HEK293 (cell line): ENCODE measurements around the gene DBF4B.

ENCODE experiments used
- CTCF ChIA-PET: fragments of 350-600 bp; formaldehyde crosslinking; extraction: SDS; loops from one replicate; lab custom pipeline; 2021; ENCODE audit warnings: antibody characterized with exemption; lab: Yijun Ruan, JAX
- POLR2A ChIA-PET: fragments of 300-600 bp; formaldehyde crosslinking; extraction: SDS; loops from one replicate; lab custom pipeline; 2020; ENCODE audit warnings: antibody characterized with exemption, inconsistent platforms; lab: Yijun Ruan, JAX
- H3K27ac ChIP-seq: fragments of 200-500 bp; sonication (Bioruptor generic); 2 replicates; pipeline ENCODE4 v1.5.1; 2014; ENCODE audit warnings: low read depth, low read length, control low read depth, inconsistent platforms; ENCODE audit errors: extremely low read depth
- H3K36me3 ChIP-seq, 2 experiments: fragments of 200-500 bp in 1 of 2; sonication (Bioruptor generic) in 1 of 2; 1 replicate in 1 of 2; 2 replicates in 1 of 2; pipeline ENCODE4 v1.5.1; 2014 to 2017; ENCODE audit warnings: inconsistent platforms in 2 of 2, low read length in 2 of 2; ENCODE audit not compliant: control insufficient read depth in 2 of 2, insufficient read depth in 1 of 2
- H3K4me1 ChIP-seq: fragments of 200-500 bp; sonication (Bioruptor generic); 2 replicates; pipeline ENCODE4 v1.5.1; 2014; ENCODE audit warnings: mild to moderate bottlenecking, low read length, inconsistent platforms; ENCODE audit not compliant: control insufficient read depth, insufficient read depth
- H3K4me3 ChIP-seq: 2 replicates; pipeline ENCODE4 v1.5.1; 2011; ENCODE audit warnings: low read depth, mild to moderate bottlenecking, control low read depth, low read length, moderate library complexity
- H3K9me3 ChIP-seq: fragments of 200-500 bp; sonication (Bioruptor generic); 2 replicates; pipeline ENCODE4 v1.5.1; 2014; ENCODE audit warnings: low read depth, low read length, inconsistent platforms; ENCODE audit not compliant: control insufficient read depth, insufficient read depth
- ATF2 ChIP-seq: fragments of 450-650 bp; formaldehyde crosslinking; IDR thresholded peaks from 2 replicates; pipeline ENCODE4 v1.5.1; 2016; ENCODE audit warnings: missing biosample characterization, missing genetic modification characterization, low read depth
- PRDM10 ChIP-seq: fragments of 450-650 bp; formaldehyde crosslinking; IDR thresholded peaks from 2 replicates; pipeline ENCODE4 v1.5.1; 2016; ENCODE audit warnings: missing biosample characterization, missing genetic modification characterization
- ZFP37 ChIP-seq: fragments of 450-650 bp; formaldehyde crosslinking; IDR thresholded peaks from 2 replicates; pipeline ENCODE4 v1.5.1; 2016; ENCODE audit warnings: missing biosample characterization, missing genetic modification characterization
- ZFP41 ChIP-seq: fragments of 450-650 bp; formaldehyde crosslinking; IDR thresholded peaks from 2 replicates; pipeline ENCODE4 v1.5.1; 2016; ENCODE audit warnings: missing biosample characterization, missing genetic modification characterization, borderline replicate concordance
- ZNF157 ChIP-seq: fragments of 450-650 bp; formaldehyde crosslinking; IDR thresholded peaks from 2 replicates; pipeline ENCODE4 v1.5.1; 2016; ENCODE audit warnings: missing biosample characterization, missing genetic modification characterization
- ZNF223 ChIP-seq: fragments of 450-650 bp; formaldehyde crosslinking; IDR thresholded peaks from 2 replicates; pipeline ENCODE4 v1.5.1; 2016; ENCODE audit warnings: missing biosample characterization, missing genetic modification characterization
- ZNF274 ChIP-seq, 2 experiments: fragments of 200-500 bp in 1 of 2; fragments of 450-650 bp in 1 of 2; sonication (Bioruptor generic) in 1 of 2; formaldehyde crosslinking in 1 of 2; IDR thresholded peaks; 2 replicates each; pipeline versions ENCODE4 v1.5.1 to v1.6.1; 2014 to 2016; ENCODE audit warnings: borderline replicate concordance in 1 of 2, inconsistent platforms in 1 of 2, low read length in 1 of 2, missing biosample characterization in 1 of 2, missing genetic modification characterization in 1 of 2
- ZNF350 ChIP-seq: fragments of 450-650 bp; formaldehyde crosslinking; IDR thresholded peaks from 2 replicates; pipeline ENCODE4 v1.5.0; 2017; ENCODE audit warnings: missing biosample characterization, mild to moderate bottlenecking, missing genetic modification characterization
- ZNF398 ChIP-seq: fragments of 450-650 bp; formaldehyde crosslinking; IDR thresholded peaks from 2 replicates; pipeline ENCODE4 v1.5.1; 2017; ENCODE audit warnings: missing biosample characterization, missing genetic modification characterization
- ZNF433 ChIP-seq: fragments of 450-650 bp; formaldehyde crosslinking; IDR thresholded peaks from 2 replicates; pipeline ENCODE4 v1.5.1; 2016; ENCODE audit warnings: missing biosample characterization, missing genetic modification characterization, low read depth
- TF ChIP-seq, protein P1 (sequence below): fragments of 450-650 bp; formaldehyde crosslinking; IDR thresholded peaks from 2 replicates; pipeline ENCODE4 v1.5.1; 2017; ENCODE audit warnings: missing biosample characterization, missing genetic modification characterization
- TF ChIP-seq, protein P2 (sequence below): fragments of 450-650 bp; formaldehyde crosslinking; conservative IDR thresholded peaks from 2 replicates; pipeline ENCODE4 v1.5.1; 2016; ENCODE audit warnings: low read depth, missing biosample characterization, missing genetic modification characterization
- TF ChIP-seq, protein P3 (sequence below): sonication (generic); formaldehyde crosslinking; IDR thresholded peaks from 2 replicates; pipeline ENCODE4 v1.8.1; 2022; ENCODE audit warnings: mild to moderate bottlenecking, moderate library complexity, missing genetic modification reagents

DBF4B gene, protein sequence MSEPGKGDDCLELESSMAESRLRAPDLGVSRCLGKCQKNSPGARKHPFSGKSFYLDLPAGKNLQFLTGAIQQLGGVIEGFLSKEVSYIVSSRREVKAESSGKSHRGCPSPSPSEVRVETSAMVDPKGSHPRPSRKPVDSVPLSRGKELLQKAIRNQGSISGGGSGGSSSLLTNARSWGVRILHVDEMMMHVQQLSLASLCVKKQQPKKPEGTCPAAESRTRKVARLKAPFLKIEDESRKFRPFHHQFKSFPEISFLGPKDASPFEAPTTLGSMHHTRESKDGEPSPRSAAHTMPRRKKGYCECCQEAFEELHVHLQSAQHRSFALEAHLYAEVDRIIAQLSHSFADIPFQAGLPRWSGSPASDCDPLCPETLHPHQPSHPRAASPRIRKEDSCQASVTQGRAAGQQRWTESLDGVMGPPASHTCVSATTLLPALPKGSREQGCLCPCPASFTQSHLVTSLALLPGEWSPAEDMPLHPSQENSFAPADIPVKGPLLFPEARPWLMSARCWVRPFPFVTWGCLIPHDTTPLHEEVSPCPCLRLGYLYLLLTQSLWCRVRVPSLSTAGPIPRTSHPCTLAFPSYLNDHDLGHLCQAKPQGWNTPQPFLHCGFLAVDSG

GRCh38 chr17:44708401-44709263 lies at the start of gene DBF4B:
DBF4B (plus strand) TSS chr17:44708665; CDS start chr17:44708821, 156 bp downstream.
- no peaks in the 10 kb centered on the region for H3K9me3 ChIP-seq
- peaks cover 12% of the 10 kb centered on the region for H3K4me1 ChIP-seq
- CTCF ChIA-PET = interaction anchor here (0.7 to 1.5 kb wide), 2 partner anchors 19 to 31 kb away, joined by 3 read pairs; partner anchors contain the start of gene CCDC43
- POLR2A ChIA-PET = interaction anchor here (0.5 to 2.0 kb wide), 22 partner anchors 9 to 489 kb away, joined by 3 to 19 read pairs (median 4); partner anchors contain the start of genes ADAM11, CCDC43 and UBTF
- H3K36me3 ChIP-seq = peaks cover 7 to 22% of the 10 kb centered on the region in 2 experiments
- peak within 1 kb of the TSS; percentile 82 for H3K27ac ChIP-seq
- H3K4me3 ChIP-seq = peak within 1 kb of the TSS; percentile 97
- no peak for TF ChIP-seq ATF2 (tag by site-specific recombination)
- TF ChIP-seq ZNF350 = peak; percentile 100
- TF ChIP-seq ZNF398 (tag by site-specific recombination) = peak; percentile 34
- TF ChIP-seq, protein P1, sequence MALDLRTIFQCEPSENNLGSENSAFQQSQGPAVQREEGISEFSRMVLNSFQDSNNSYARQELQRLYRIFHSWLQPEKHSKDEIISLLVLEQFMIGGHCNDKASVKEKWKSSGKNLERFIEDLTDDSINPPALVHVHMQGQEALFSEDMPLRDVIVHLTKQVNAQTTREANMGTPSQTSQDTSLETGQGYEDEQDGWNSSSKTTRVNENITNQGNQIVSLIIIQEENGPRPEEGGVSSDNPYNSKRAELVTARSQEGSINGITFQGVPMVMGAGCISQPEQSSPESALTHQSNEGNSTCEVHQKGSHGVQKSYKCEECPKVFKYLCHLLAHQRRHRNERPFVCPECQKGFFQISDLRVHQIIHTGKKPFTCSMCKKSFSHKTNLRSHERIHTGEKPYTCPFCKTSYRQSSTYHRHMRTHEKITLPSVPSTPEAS = peak; percentile 48
- no peak for TF ChIP-seq ZNF157 (tag by site-specific recombination)
- TF ChIP-seq ZFP41 (tag by site-specific recombination) = no peak
- TF ChIP-seq ZFP37 (tag by site-specific recombination) = peak; percentile 41; the same call in 1 of the 2 replicates
- peak; percentile 67 for TF ChIP-seq PRDM10
- TF ChIP-seq ZNF223 (tag by site-specific recombination) = peak; percentile 98
- TF ChIP-seq, protein P2, sequence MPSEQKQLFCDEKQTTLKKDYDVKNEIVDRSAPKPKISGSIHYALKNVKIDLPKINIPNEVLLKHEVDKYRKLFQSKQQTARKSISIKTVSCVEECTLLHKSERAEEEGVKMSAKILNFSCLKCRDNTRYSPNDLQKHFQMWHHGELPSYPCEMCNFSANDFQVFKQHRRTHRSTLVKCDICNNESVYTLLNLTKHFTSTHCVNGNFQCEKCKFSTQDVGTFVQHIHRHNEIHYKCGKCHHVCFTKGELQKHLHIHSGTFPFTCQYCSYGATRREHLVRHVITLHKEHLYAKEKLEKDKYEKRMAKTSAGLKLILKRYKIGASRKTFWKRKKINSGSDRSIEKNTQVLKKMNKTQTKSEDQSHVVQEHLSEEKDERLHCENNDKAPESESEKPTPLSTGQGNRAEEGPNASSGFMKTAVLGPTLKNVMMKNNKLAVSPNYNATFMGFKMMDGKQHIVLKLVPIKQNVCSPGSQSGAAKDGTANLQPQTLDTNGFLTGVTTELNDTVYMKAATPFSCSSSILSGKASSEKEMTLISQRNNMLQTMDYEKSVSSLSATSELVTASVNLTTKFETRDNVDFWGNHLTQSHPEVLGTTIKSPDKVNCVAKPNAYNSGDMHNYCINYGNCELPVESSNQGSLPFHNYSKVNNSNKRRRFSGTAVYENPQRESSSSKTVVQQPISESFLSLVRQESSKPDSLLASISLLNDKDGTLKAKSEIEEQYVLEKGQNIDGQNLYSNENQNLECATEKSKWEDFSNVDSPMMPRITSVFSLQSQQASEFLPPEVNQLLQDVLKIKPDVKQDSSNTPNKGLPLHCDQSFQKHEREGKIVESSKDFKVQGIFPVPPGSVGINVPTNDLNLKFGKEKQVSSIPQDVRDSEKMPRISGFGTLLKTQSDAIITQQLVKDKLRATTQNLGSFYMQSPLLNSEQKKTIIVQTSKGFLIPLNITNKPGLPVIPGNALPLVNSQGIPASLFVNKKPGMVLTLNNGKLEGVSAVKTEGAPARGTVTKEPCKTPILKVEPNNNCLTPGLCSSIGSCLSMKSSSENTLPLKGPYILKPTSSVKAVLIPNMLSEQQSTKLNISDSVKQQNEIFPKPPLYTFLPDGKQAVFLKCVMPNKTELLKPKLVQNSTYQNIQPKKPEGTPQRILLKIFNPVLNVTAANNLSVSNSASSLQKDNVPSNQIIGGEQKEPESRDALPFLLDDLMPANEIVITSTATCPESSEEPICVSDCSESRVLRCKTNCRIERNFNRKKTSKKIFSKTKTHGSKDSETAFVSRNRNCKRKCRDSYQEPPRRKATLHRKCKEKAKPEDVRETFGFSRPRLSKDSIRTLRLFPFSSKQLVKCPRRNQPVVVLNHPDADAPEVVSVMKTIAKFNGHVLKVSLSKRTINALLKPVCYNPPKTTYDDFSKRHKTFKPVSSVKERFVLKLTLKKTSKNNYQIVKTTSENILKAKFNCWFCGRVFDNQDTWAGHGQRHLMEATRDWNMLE (tag by site-specific recombination) = peak; percentile 73
- no peak for TF ChIP-seq ZNF274 (IDR thresholded peaks at IDR 0.05; ENCODE audit: low read length)
- no peak for TF ChIP-seq ZNF274 (tag by site-specific recombination; IDR thresholded peaks at IDR 0.05; ENCODE audit: borderline replicate concordance)
- TF ChIP-seq ZNF433 (tag by site-specific recombination) = no peak
- TF ChIP-seq, protein P3, sequence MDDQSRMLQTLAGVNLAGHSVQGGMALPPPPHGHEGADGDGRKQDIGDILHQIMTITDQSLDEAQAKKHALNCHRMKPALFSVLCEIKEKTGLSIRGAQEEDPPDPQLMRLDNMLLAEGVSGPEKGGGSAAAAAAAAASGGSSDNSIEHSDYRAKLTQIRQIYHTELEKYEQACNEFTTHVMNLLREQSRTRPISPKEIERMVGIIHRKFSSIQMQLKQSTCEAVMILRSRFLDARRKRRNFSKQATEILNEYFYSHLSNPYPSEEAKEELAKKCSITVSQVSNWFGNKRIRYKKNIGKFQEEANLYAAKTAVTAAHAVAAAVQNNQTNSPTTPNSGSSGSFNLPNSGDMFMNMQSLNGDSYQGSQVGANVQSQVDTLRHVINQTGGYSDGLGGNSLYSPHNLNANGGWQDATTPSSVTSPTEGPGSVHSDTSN = no peak
